ENCODE results near the gene ESYT3.

- no peak for TF ChIP-seq CTCF (IDR thresholded peaks at IDR 0.05; ENCODE audit: low read depth, low read length, missing input control)
- TF ChIP-seq ZBTB33 (IDR thresholded peaks at IDR 0.05): no peak
- no peak for TF ChIP-seq ATF3 (IDR thresholded peaks at IDR 0.05)
- no peak for TF ChIP-seq YY1 (IDR thresholded peaks at IDR 0.05)
Measured at GRCh38 chr3:138405486-138405885, 28.9 kb upstream of the ESYT3 start.

All from liver (tissue), 3 donors.